GM21619 (cell line): Measurements from ENCODE around the gene PGF.

Experiments
- ATAC-seq: cut with Tn5 transposase; IDR thresholded peaks from one replicate; pipeline ENCODE4 v1.9.1; 2021; ENCODE audit not compliant: unreplicated experiment

The PGF gene

DNA sequence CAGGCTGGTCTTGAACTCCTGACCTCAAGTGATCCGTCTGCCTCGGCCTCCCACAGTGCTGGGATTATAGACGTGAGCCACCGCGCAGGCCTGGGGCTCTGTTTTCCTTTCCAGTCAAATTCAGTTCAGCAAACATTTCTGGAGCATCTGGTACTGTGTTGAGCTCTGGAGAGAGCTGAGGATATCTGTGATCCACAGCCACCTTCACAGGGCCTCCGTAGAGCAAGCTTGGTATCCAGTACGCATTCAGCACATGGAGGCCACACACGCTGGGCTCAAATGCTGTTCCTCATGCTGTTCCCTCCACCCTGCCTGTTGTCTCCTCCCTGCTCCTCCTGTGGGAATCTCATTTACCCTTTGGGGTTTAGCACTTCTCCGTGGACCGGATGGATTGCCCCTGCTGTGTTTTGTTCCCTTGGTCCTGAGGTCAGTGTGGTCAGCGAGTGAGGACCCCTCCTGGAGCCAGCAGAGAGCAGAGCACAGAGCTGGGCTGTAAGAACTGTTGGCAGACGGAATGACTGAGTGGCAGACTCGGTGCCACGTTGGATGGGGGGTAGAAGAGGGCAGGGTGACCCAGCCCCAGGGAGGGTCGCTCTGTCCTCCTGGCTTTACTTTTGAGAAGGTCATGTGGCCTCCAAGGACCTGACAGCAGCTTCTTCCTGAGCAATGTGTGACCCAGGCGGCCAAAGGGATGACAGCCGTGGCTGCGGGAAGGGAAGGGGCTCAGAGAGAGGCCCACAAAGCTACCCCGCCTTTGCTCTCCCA, 33.2 kb downstream of the PGF start:
- no peak for ATAC-seq

DNA sequence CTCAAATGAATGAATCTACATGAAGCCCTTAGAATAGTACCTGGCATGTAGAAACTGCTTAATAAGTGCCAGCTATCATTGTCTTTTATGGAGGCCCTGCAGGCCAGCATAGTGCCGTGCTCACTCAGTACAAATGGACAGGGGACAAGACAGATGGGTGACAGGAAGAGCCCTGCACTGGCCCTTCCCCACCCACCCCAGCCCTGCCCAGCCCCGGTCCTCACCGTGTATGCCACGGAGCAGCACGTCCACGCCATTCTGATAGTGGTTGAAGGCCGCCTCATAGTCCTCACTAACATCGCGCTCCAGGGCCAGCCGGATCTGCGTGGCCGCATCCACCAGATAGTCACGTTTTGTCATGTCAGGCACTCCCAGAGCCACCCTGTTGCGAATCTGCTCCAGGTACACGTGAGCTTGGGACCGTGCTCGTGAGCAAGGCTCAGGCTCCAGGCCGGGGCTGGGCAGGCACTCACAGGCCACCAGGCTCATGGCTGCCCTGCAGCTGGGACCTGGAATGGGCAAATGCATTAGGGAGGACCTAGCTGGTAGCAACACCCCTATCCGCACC, 34.3 kb downstream of the PGF start:
- ATAC-seq: no peak

GRCh38 chr14:74920281-74920680, 35.1 kb downstream of the PGF start:
- no peak for ATAC-seq

DNA sequence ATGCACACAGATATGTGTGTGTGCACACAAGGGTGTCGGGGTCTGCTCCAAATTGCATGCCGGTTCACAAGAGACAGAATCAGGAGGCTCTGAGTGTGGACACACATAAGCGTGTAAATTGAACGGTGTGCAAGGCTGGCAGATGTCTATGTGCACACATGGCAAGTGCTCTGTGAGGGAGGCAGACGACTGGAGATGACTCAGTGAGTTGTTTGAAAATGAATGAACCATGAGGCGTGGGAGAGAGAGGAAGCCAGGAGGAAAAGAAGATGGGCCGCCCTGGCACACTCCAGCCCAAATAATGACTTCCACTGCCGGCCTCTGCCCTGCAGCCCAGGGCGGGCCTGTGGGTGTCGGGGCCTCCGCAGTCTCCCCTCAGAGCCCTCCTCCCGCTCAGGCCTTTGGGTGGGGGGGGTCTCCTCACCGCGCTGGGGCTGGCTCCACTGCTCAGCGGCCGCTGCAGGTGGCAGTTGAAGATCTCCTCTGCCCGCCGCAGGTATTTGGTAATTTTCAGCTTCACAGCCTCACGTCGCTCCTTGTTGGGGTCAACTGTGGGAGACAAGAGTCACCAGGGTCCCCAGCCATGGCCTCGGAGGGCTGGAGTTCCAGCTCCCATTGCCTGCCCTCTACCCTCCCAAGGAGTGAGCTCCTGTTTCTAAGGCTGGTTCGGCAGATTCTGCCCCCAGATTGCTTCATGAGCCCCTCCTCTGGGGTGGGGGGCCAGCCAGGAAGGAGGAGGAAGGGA, 35.8 kb downstream of the PGF start:
- ATAC-seq: no peak

DNA sequence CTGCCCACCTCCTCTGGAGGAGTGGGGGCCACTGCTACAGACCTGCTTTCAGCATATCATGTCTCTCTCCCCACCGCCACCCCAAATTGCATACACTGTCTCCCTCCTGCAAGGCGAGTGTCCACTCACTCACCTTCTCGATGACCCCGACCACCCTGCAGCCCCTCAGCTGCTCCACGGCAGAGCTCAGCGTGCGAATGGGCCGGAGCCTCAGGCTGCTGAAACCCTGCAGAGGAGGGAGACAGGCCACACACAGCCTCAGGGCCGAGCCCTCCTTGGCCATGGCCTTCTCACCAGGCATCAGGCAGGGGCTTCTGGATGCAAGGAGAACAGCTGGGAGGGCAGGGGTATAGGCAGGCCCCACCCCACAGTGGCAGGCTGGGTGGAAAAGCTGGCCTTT, 37.0 kb downstream of the PGF start:
- ATAC-seq: no peak

GRCh38 chr14:74917646-74918081, 37.7 kb downstream of the PGF start:
- no peak for ATAC-seq

GRCh38 chr14:74917178-74917543, 38.2 kb downstream of the PGF start:
- no peak for ATAC-seq

DNA sequence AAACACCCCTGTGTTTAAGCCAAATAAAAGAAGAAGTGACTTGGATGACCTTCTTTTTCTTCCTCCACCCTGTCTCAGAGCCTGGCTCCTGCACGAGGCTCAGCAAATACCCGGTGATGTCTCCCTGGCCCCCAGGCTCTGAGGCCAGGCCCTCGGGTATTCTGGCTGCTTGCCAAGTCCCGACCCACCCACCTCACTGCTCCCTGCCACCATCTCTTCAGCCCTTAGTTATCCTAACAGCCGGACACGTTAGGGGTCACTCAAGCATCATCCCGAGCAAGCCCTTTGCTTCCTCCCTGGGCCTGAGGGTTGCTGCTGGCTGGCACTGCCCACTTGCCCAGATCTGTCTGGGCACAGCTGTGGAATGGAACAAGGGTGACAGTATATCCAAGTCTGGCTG, 39.6 kb downstream of the PGF start:
- no peak for ATAC-seq

DNA sequence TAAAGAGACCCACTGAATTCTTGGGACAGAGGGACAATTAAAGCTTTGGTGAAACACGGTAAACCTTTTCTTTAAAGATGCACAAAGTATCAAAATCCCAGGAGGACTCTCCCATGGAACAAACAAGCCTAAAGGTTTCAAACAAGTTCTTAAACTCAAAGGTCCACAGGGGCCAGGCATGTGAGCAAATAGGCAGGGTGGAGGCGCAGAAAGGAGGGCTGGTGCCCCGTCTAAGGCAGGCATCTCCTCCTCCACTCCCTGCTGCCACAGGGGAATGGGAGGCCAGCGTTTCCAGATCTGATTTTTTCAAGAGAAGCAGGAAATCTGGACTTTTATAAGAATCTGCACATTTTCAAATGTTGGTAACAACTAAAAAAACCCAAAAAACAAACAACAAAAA, 40.0 kb downstream of the PGF start:
- ATAC-seq: no peak

- no peak for ATAC-seq
Observed at GRCh38 chr14:74913986-74914573, 41.3 kb downstream of the PGF start.

GRCh38 chr14:74913393-74913910, 41.9 kb downstream of the PGF start:
- ATAC-seq: no peak

- no peak for ATAC-seq
Observed at GRCh38 chr14:74912801-74913200, 42.6 kb downstream of the PGF start.

- no peak for ATAC-seq
Observed at GRCh38 chr14:74912111-74912510, 43.3 kb downstream of the PGF start.

- no peak for ATAC-seq
Observed at GRCh38 chr14:74911704-74912103, 43.7 kb downstream of the PGF start.

GRCh38 chr14:74911221-74911620, 44.2 kb downstream of the PGF start:
- no peak for ATAC-seq

DNA sequence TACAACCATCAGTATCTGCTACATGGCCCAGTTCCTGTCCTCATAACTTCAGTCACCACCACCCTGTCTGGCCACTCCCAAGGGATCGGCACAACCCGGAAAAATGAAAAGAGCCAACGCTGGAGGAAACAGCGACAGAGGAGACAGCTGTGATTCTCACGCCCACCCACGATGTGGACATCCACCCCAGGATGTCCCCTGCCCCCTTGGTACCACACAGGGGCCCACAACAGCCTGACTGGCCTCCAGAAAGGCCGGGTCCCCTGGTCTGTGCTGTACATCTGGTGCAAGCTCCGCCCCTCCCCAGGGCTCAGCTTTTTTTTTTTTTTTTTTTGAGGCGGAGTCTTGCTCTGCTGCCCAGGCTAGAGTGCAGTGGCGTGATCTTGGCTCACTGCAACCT, 44.8 kb downstream of the PGF start:
- no peak for ATAC-seq

DNA sequence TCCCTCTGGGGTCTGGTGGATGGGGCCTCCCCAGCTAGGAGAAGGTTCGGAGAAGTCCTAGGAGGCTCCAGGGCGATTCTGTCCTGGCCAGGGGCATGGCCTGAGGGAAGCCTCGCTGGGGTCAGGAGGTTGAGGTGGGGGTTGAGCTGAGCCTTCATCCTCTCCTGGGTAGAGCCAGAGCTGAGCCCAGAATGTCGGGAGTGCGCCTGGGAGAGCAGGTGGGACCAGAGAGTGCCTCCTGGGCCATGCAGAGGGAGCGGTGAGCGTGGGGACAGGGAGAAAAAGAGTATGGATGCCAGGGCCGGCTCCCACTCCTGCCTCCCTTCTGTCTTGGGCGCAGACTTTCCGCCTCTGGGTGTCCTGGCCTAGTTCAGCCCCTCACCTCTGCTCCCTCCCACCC, 45.5 kb downstream of the PGF start:
- ATAC-seq: no peak

GRCh38 chr14:74909501-74909900, 45.9 kb downstream of the PGF start:
- no peak for ATAC-seq

DNA sequence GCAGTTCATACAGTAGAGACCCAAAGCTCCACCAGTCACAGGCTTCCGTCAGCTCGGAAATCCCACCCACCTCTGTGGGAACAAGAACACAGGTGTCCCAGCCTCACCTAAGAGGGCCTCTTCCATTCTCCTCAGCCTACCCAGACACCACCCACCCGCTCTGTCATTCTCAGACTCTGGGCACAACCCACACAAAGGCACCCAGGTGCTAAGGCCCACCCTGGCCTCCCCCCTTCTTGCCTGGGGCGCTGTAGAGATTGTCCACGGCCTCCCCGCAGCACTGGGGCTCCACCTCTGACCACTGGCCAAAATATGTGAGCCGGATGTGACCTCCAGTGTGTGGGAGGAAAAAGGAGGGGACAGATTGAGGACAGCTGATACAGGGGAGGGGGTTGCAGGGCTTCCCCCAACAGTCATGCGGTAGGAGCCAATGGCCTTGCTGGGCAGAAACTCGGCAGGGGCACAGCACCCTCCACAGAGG, 46.5 kb downstream of the PGF start:
- ATAC-seq: no peak

- ATAC-seq: no peak
Observed at GRCh38 chr14:74907744-74908143, 47.7 kb downstream of the PGF start.

- ATAC-seq: no peak
Observed at GRCh38 chr14:74906925-74907521, 48.4 kb downstream of the PGF start.
